ENCODE results near the gene TRAF3. TPM values are rescaled to one million over a fixed set of nuclear protein-coding genes. Genes with fewer than 3 reads are reported as not detected.

Gene TRAF3
- total RNA-seq, 2 donors from 2014 or later, result 14.5 to 28.7 TPM

DNA sequence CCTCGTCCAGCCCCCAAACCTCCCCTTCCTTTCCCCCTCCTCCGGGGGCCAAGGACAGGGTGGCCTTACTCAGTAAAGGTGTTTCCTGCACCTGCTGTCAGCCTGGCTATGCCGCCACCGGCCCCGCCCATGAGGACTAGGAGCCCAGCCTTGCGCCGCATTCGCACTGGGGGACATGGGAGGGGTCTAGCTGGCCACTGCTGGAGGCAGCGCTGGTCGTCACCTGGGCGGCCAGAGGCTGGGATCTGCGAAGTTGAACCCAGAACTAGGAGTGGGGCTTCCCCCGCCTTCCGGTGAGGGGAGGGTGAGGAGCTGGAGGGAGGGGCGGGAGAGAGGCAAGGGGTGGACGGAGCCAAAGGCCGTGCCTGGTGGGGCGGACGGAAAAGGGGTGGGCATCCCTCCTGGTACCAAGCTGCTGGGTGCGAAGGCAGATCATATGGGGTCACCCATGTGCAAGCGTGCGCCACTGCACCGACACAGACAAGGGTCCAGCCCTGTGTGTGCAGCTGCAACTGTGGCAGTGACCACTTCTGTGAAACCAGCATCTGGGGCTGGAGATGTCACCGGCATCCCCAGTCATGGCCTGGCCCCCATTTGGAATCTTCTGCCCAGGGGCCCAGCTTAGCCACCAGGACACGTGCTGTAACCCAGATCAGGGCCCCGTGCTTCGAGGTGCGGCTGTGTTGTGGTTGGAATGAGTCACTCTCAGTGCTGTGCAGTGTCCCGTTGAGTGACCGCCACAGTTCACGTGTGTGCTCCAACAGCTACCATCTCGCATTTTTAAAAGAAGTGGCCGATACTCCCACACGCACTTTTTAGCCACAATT, 153.7 kb downstream of the TRAF3 start:
- ATAC-seq (ENCODE audit: insufficient number of reproducible peaks, low FRiP score, low read depth), result no peak
- Histone ChIP-seq H3K4me1 (ENCODE audit: control insufficient read depth in 1 of 2, low read depth in 2 of 2) (peaks cover 23 to 31% of the 10 kb centered on the region in 2 donors), H3K4me3 (peak overlapping the region; percentile 69), H3K27me3 (replicated peaks; ENCODE audit: insufficient read depth) (peaks cover 8% of the 10 kb centered on the region), H3K36me3 (peaks cover 7% of the 10 kb centered on the region), H3K27ac (no peak overlapping the region), H3K9me3 (no peaks in the 10 kb centered on the region)
- DNase-seq (ENCODE audit: low spot score), result no peak
- TF ChIP-seq, protein P1, sequence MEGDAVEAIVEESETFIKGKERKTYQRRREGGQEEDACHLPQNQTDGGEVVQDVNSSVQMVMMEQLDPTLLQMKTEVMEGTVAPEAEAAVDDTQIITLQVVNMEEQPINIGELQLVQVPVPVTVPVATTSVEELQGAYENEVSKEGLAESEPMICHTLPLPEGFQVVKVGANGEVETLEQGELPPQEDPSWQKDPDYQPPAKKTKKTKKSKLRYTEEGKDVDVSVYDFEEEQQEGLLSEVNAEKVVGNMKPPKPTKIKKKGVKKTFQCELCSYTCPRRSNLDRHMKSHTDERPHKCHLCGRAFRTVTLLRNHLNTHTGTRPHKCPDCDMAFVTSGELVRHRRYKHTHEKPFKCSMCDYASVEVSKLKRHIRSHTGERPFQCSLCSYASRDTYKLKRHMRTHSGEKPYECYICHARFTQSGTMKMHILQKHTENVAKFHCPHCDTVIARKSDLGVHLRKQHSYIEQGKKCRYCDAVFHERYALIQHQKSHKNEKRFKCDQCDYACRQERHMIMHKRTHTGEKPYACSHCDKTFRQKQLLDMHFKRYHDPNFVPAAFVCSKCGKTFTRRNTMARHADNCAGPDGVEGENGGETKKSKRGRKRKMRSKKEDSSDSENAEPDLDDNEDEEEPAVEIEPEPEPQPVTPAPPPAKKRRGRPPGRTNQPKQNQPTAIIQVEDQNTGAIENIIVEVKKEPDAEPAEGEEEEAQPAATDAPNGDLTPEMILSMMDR (IDR thresholded peaks at IDR 0.05), result no peak

DNA sequence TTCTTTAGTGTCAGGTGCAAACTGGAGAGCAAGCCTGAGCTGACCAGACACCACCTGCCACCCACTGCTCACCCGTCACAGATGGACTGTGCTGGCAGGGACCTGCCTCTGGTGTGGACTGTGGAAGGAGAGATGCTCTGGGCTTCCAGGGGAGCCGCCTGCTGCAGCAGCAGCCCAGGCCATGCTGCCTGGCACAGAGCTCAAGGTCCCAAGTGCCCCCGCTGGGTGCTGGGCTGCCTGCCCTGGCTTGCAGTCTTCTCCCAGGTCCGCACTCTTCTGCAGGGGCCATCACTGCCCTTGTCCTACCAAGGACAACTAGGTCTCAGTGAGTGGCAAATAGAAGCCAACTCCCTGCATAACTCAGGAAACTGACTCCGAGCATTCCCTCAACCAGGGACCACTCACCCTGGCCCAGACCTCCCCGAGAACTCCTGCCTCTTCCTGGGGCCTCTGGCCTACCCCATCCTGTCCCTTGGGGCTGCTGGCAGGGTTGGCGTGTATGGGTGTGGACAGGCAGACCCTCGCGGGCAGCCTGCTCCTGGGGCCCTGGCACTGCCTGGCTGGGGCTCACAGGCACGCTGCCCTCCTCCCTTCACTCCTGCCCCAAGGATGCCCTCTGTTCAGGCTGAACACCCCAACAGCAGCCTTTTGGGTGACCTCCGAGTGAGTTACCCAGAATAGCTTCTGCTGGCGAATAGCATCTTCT, 154.5 kb downstream of the TRAF3 start:
- Histone ChIP-seq H3K36me3 (peaks cover 7% of the 10 kb centered on the region), H3K27me3 (replicated peaks; ENCODE audit: insufficient read depth) (peaks cover 8% of the 10 kb centered on the region)

DNA sequence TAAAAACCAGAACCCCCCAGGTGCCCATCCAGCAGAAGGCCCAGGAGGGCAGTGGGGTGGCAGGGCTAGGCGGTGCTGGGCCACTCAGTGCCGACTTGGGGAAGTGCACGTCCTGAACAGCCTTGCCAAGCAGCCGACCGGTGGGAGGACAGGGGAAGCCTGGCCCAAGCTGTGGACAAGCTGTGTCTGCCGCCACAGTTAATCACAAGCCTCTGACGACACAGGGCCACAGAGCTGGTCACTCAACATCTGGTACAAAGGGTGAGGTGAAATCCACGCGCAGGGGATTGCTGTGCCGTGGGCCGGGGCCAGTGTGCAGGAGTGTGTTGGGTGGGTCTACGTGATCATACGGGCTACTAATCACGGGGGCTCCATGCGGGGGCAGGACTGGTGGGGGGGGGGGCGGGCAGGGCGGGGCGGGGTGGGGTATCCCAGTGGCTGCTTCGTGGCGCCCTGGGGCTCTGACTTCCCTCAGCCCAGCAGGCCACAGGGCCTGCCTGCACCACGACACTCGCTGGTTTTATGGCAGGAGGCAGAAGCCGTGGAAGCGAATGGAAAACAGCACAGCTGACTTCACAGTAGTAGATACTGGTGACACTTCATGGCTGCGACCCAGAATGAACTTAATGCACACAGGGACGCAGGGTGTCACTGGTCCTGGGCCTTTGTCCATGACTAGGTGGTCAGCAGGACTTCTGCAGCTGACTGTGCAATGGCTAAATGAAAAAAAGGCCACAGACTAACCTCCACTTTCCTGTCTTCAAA, 155.4 kb downstream of the TRAF3 start:
- DNase-seq (ENCODE audit: low spot score) (no peak), ATAC-seq (ENCODE audit: insufficient number of reproducible peaks, low FRiP score, low read depth) (no peak)
- Histone ChIP-seq H3K36me3 (peaks cover 9% of the 10 kb centered on the region), H3K4me1 (ENCODE audit: control insufficient read depth in 1 of 2, low read depth in 2 of 2) (peaks cover 23 to 31% of the 10 kb centered on the region in 2 donors), H3K27me3 (replicated peaks; ENCODE audit: insufficient read depth) (peaks cover 8% of the 10 kb centered on the region), H3K9me3 (no peaks in the 10 kb centered on the region), H3K27ac (no peak overlapping the region), H3K4me3 (no peak overlapping the region)
- TF ChIP-seq, protein P1 (IDR thresholded peaks at IDR 0.05), result no peak

More for the DNA sequence above, 154.5 kb downstream of the TRAF3 start:
- no peak overlapping the region for H3K27ac ChIP-seq
- no peak for DNase-seq (ENCODE audit: low spot score)
- H3K4me1 ChIP-seq (ENCODE audit: control insufficient read depth in 1 of 2, low read depth in 2 of 2), result peaks cover 23 to 31% of the 10 kb centered on the region in 2 donors
- no peak overlapping the region for H3K4me3 ChIP-seq
- H3K9me3 ChIP-seq, result no peaks in the 10 kb centered on the region
- no peak for ATAC-seq (ENCODE audit: insufficient number of reproducible peaks, low FRiP score, low read depth)
- TF ChIP-seq, protein P1 (IDR thresholded peaks at IDR 0.05), result no peak

DNA sequence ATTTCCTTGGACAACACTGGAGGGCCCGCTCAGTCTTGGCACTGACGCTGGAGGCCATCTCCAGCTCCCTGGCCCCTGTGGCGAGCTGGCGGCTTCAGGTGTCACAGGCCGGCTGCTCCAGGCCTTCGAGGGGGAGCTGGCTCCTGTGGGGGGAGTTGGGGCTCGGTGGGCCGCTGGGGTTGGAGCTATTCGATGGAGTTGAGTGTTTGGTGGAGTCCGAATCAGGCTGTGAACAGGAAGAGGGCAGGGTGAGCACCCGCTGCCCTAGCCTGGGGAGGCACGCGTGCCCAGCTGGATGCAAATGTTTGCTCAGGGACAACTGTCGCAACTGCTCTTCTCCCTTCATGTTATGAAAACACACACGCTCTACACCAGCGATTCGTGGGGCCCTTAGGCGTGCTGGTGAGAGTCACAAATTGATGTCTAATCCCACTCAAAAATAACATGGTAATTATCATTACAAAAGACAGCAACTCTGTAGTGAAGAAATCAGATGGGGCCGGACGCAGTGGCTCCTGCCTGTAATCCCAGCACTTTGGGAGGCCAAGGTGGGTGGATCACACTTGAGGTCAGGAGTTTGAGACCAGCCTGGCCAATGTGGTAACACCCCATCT, 156.5 kb downstream of the TRAF3 start:
- Histone ChIP-seq H3K4me1 (ENCODE audit: control insufficient read depth in 1 of 2, low read depth in 2 of 2) (peaks cover 17 to 21% of the 10 kb centered on the region in 2 donors), H3K27ac (no peak overlapping the region), H3K27me3 (replicated peaks; ENCODE audit: insufficient read depth) (peaks cover 8% of the 10 kb centered on the region), H3K36me3 (peaks cover 19% of the 10 kb centered on the region), H3K9me3 (no peaks in the 10 kb centered on the region), H3K4me3 (no peak overlapping the region)
- DNase-seq (ENCODE audit: low spot score) (no peak), ATAC-seq (ENCODE audit: insufficient number of reproducible peaks, low FRiP score, low read depth) (no peak)
- TF ChIP-seq, protein P1 (IDR thresholded peaks at IDR 0.05), result no peak
